Body of pancreas (tissue), 4 donors: ENCODE results near the gene TMEM154.

Experiments used
- CTCF ChIP-seq, 7 experiments: fragments of 450-650 bp in 4 of 7; fragments of 200-600 bp in 3 of 7; sonication (generic) in 3 of 7; IDR thresholded peaks; one replicate each; pipeline ENCODE4 v1.5.1; 2016 to 2019; ENCODE audit warnings: antibody characterized with exemption in 7 of 7
- POLR2A ChIP-seq, 3 donors: fragments of 450-650 bp; IDR thresholded peaks; one replicate each; pipeline ENCODE4 v1.6.1; 2016; ENCODE audit warnings: antibody characterized with exemption in 3 of 3, mild to moderate bottlenecking in 2 of 3

- TF ChIP-seq CTCF (IDR thresholded peaks at IDR 0.05): no peak
- TF ChIP-seq POLR2A (IDR thresholded peaks at IDR 0.05): peak in 2 of 3 donors; percentile 37 to 49
These were observed at the start of gene TMEM154 for GRCh38 chr4:152679414-152680281.
